Measurements from ENCODE around the gene DIDO1.

DIDO1 gene

GRCh38 chr20:62971211-62971949 is 45.1 kb upstream of the DIDO1 start:
- TF ChIP-seq REST (IDR thresholded peaks at IDR 0.05; ENCODE audit: insufficient read depth in 1 of 2, low read depth in 2 of 2, low read length in 2 of 2) (no peak), TAF1 (IDR thresholded peaks at IDR 0.05; ENCODE audit: borderline replicate concordance, insufficient read depth, low read length) (no peak), SIN3A (IDR thresholded peaks at IDR 0.05; ENCODE audit: borderline replicate concordance, insufficient read depth, low read length) (no peak), POLR2AphosphoS5 (IDR thresholded peaks at IDR 0.05; ENCODE audit: low read depth, low read length) (no peak)

- TF ChIP-seq POLR2AphosphoS5 (IDR thresholded peaks at IDR 0.05; ENCODE audit: low read depth, low read length) = no peak
- no peak for TF ChIP-seq SIN3A (IDR thresholded peaks at IDR 0.05; ENCODE audit: borderline replicate concordance, insufficient read depth, low read length)
- TF ChIP-seq TAF1 (IDR thresholded peaks at IDR 0.05; ENCODE audit: borderline replicate concordance, insufficient read depth, low read length) = no peak
- no peak for TF ChIP-seq FOXP2 (optimal IDR thresholded peaks at IDR 0.05; ENCODE audit: borderline replicate concordance, extremely low read depth, extremely low read length, insufficient read depth)
- no peak for TF ChIP-seq REST (IDR thresholded peaks at IDR 0.05; ENCODE audit: insufficient read depth in 1 of 2, low read depth in 2 of 2, low read length in 2 of 2)
These were observed 44.3 kb upstream of the DIDO1 start for GRCh38 chr20:62970307-62971210.

- no peak for TF ChIP-seq FOXP2 (optimal IDR thresholded peaks at IDR 0.05; ENCODE audit: borderline replicate concordance, extremely low read depth, extremely low read length, insufficient read depth)
- no peak for TF ChIP-seq SIN3A (IDR thresholded peaks at IDR 0.05; ENCODE audit: borderline replicate concordance, insufficient read depth, low read length)
- no peak for TF ChIP-seq REST (IDR thresholded peaks at IDR 0.05; ENCODE audit: insufficient read depth in 1 of 2, low read depth in 2 of 2, low read length in 2 of 2)
- TF ChIP-seq TAF1 (IDR thresholded peaks at IDR 0.05; ENCODE audit: borderline replicate concordance, insufficient read depth, low read length) = no peak
- TF ChIP-seq POLR2AphosphoS5 (IDR thresholded peaks at IDR 0.05; ENCODE audit: low read depth, low read length) = no peak
These were observed 43.6 kb upstream of the DIDO1 start for GRCh38 chr20:62969939-62970306.

GRCh38 chr20:62969179-62969760 is 43.0 kb upstream of the DIDO1 start:
- no peak for TF ChIP-seq FOXP2 (optimal IDR thresholded peaks at IDR 0.05; ENCODE audit: borderline replicate concordance, extremely low read depth, extremely low read length, insufficient read depth)
- no peak for TF ChIP-seq TAF1 (IDR thresholded peaks at IDR 0.05; ENCODE audit: borderline replicate concordance, insufficient read depth, low read length)
- no peak for TF ChIP-seq SIN3A (IDR thresholded peaks at IDR 0.05; ENCODE audit: borderline replicate concordance, insufficient read depth, low read length)
- no peak for TF ChIP-seq POLR2AphosphoS5 (IDR thresholded peaks at IDR 0.05; ENCODE audit: low read depth, low read length)
- TF ChIP-seq REST (IDR thresholded peaks at IDR 0.05; ENCODE audit: insufficient read depth in 1 of 2, low read depth in 2 of 2, low read length in 2 of 2) = no peak
